H1 (cell line): ENCODE data around the gene TMPRSS9.

Source experiments
- CBX8 ChIP-seq: fragments of 300-800, 300-1000 bp; sonication (generic); IDR thresholded peaks from 2 replicates; pipeline ENCODE4 v1.7.1; 2016; ENCODE audit warnings: low read depth, low read length, borderline replicate concordance
- CEBPB ChIP-seq: IDR thresholded peaks from 2 replicates; pipeline ENCODE4 v1.6.1; 2012; ENCODE audit warnings: low read depth, low read length
- CTCF ChIP-seq, 3 experiments: IDR thresholded peaks; 1 replicate in 2 of 3; 2 replicates in 1 of 3; pipeline versions ENCODE4 v1.5.1 to v1.6.1; 2011; ENCODE audit warnings: low read length in 3 of 3, mild to moderate bottlenecking in 3 of 3, inconsistent platforms in 2 of 3, low read depth in 1 of 3, moderate library complexity in 1 of 3; ENCODE audit not compliant: insufficient read depth in 1 of 3; ENCODE audit errors: control extremely low read depth in 1 of 3
- EZH2 ChIP-seq: fragments of 200-600 bp; sonication (generic); IDR thresholded peaks from 2 replicates; pipeline ENCODE4 v1.7.1; 2012; ENCODE audit warnings: low read depth, mild to moderate bottlenecking, moderate library complexity, low read length, inconsistent platforms; ENCODE audit not compliant: severe bottlenecking
- JUN ChIP-seq: IDR thresholded peaks from 2 replicates; pipeline ENCODE4 v1.6.1; 2011; ENCODE audit warnings: low read depth, mild to moderate bottlenecking, improper control_type of control experiment, low read length
- KDM5A ChIP-seq: fragments of 200-600 bp; IDR thresholded peaks from 2 replicates; pipeline ENCODE4 v1.7.1; 2012; ENCODE audit warnings: mild to moderate bottlenecking, low read length, inconsistent platforms, mixed read lengths
- MAX ChIP-seq: IDR thresholded peaks from 2 replicates; pipeline ENCODE4 v1.6.1; 2012; ENCODE audit warnings: inconsistent platforms
- POLR2A ChIP-seq, 2 experiments: IDR thresholded peaks; 1 replicate in 1 of 2; 2 replicates in 1 of 2; pipeline ENCODE4 v1.6.1; 2011; ENCODE audit warnings: low read depth in 2 of 2, low read length in 2 of 2, mild to moderate bottlenecking in 2 of 2; ENCODE audit errors: control extremely low read depth in 1 of 2
- POLR2AphosphoS5 ChIP-seq: IDR thresholded peaks from 2 replicates; pipeline ENCODE4 v1.6.1; 2011; ENCODE audit warnings: low read depth, low read length
- RBBP5 ChIP-seq: IDR thresholded peaks from 2 replicates; pipeline ENCODE4 v1.7.1; 2012; ENCODE audit warnings: low read depth, mild to moderate bottlenecking, inconsistent platforms, low read length, moderate library complexity, borderline replicate concordance
- SIX5 ChIP-seq: IDR thresholded peaks from 2 replicates; pipeline ENCODE4 v1.6.1; 2011; ENCODE audit warnings: mild to moderate bottlenecking, low read depth, low read length
- SP2 ChIP-seq: IDR thresholded peaks from 2 replicates; pipeline ENCODE4 v1.6.1; 2012; ENCODE audit warnings: mild to moderate bottlenecking, low read length, inconsistent platforms
- YY1 ChIP-seq: IDR thresholded peaks from 2 replicates; pipeline ENCODE4 v1.6.1; 2011; ENCODE audit warnings: low read depth, mild to moderate bottlenecking, low read length
- ZNF274 ChIP-seq: IDR thresholded peaks from 2 replicates; pipeline ENCODE4 v1.7.0; 2012; ENCODE audit warnings: low read length, borderline replicate concordance; ENCODE audit errors: extremely low read depth

GRCh38 chr19:2356036-2356646 is 3.9 kb upstream of the TMPRSS9 start:
- TF ChIP-seq CTCF (IDR thresholded peaks at IDR 0.05; ENCODE audit: control extremely low read depth in 1 of 3, insufficient read depth in 1 of 3, low read depth in 1 of 3, low read length in 3 of 3) = no peak
- TF ChIP-seq CBX8 = no peak
- no peak for TF ChIP-seq ZNF274
- no peak for TF ChIP-seq POLR2AphosphoS5
- no peak for TF ChIP-seq KDM5A
- TF ChIP-seq SIX5 = no peak
- TF ChIP-seq POLR2A (IDR thresholded peaks at IDR 0.05; ENCODE audit: control extremely low read depth in 1 of 2, low read depth in 2 of 2, low read length in 2 of 2) = no peak
- no peak for TF ChIP-seq MAX
- no peak for TF ChIP-seq RBBP5
- no peak for TF ChIP-seq JUN
- no peak for TF ChIP-seq EZH2
- TF ChIP-seq SP2 = no peak
- TF ChIP-seq YY1 = no peak
- TF ChIP-seq CEBPB = no peak
